GM23338 (cell line): Measurements from ENCODE around the gene EIF2AK3. TPM values are rescaled to one million over a fixed set of nuclear protein-coding genes. Genes with fewer than 3 reads are reported as not detected.
A peak's percentile ranks its signal among the peaks of the same experiment; 100 is the strongest.

ENCODE experiments used
- ATAC-seq: fragments of 200-7000 bp; cut with Tn5 transposase; 3 replicates; pipeline ENCODE4 v1.9.1; 2020
- DNase-seq: peaks from one replicate; pipeline ENCODE4 v3.0.0-alpha.2; 2015; ENCODE audit warnings: low spot score
- H2AFZ ChIP-seq: fragments of 200-600 bp; sonication (generic); 2 replicates; pipeline ENCODE4 v1.8.0; 2016; ENCODE audit warnings: antibody characterized with exemption, mild to moderate bottlenecking, moderate library complexity
- H3F3A ChIP-seq: fragments of 200-600 bp; sonication (generic); replicated peaks from 2 replicates; pipeline ENCODE4 v1.8.0; 2017; ENCODE audit warnings: antibody characterized with exemption, mixed run types, low read depth
- H3K27ac ChIP-seq: fragments of 200-600 bp; sonication (generic); 2 replicates; pipeline ENCODE4 v1.6.1; 2016; ENCODE audit warnings: low read depth
- H3K27me3 ChIP-seq: fragments of 200-600 bp; sonication (generic); 2 replicates; pipeline ENCODE4 v1.8.0; 2016; ENCODE audit warnings: mild to moderate bottlenecking, mixed run types, moderate library complexity; ENCODE audit not compliant: insufficient read depth
- H3K36me3 ChIP-seq: fragments of 200-600 bp; sonication (generic); 2 replicates; pipeline ENCODE4 v1.8.0; 2016; ENCODE audit warnings: mild to moderate bottlenecking; ENCODE audit not compliant: insufficient read depth
- H3K4me1 ChIP-seq: fragments of 200-600 bp; sonication (generic); 2 replicates; pipeline ENCODE4 v1.8.0; 2016; ENCODE audit warnings: mild to moderate bottlenecking, moderate library complexity; ENCODE audit not compliant: insufficient read depth
- H3K4me2 ChIP-seq: fragments of 200-600 bp; sonication (generic); 2 replicates; pipeline ENCODE4 v1.7.1; 2017; ENCODE audit warnings: mixed run types
- H3K4me3 ChIP-seq: fragments of 200-600 bp; sonication (generic); 2 replicates; pipeline ENCODE4 v1.6.1; 2016; ENCODE audit warnings: mixed run types
- H3K79me2 ChIP-seq: fragments of 200-600 bp; sonication (generic); replicated peaks from 2 replicates; pipeline ENCODE4 v1.8.0; 2017; ENCODE audit warnings: mild to moderate bottlenecking; ENCODE audit not compliant: insufficient read depth
- H3K9me2 ChIP-seq: fragments of 200-600 bp; sonication (generic); 2 replicates; pipeline ENCODE4 v1.8.0; 2017; ENCODE audit not compliant: insufficient read depth
- H4K20me1 ChIP-seq: fragments of 200-600 bp; sonication (generic); replicated peaks from 2 replicates; pipeline ENCODE4 v1.8.0; 2017; ENCODE audit warnings: mild to moderate bottlenecking; ENCODE audit not compliant: insufficient read depth
- H3K27ac Mint-ChIP-seq: 2 replicates; pipeline ENCODE4 v1.8.0; 2020; ENCODE audit warnings: inconsistent platforms, mild to moderate bottlenecking, moderate library complexity, mixed read lengths
- H3K27me3 Mint-ChIP-seq: 3 replicates; pipeline ENCODE4 v1.8.0; 2022; ENCODE audit warnings: low read depth, mild to moderate bottlenecking, moderate library complexity, mixed read lengths, inconsistent platforms; ENCODE audit not compliant: insufficient read depth, poor library complexity
- H3K36me3 Mint-ChIP-seq: 3 replicates; pipeline ENCODE4 v1.8.0; 2021; ENCODE audit warnings: low read depth, mild to moderate bottlenecking, inconsistent platforms, moderate library complexity, mixed read lengths
- H3K4me1 Mint-ChIP-seq: 3 replicates; pipeline ENCODE4 v1.8.0; 2020; ENCODE audit warnings: mild to moderate bottlenecking, inconsistent platforms, mixed read lengths
- H3K4me3 Mint-ChIP-seq: 3 replicates; pipeline ENCODE4 v1.8.0; 2021; ENCODE audit warnings: moderate library complexity, mild to moderate bottlenecking, inconsistent platforms, mixed read lengths
- H3K9me3 Mint-ChIP-seq: 3 replicates; pipeline ENCODE4 v1.8.0; 2020; ENCODE audit warnings: moderate library complexity, mild to moderate bottlenecking, inconsistent platforms, mixed read lengths
- CTCF ChIP-seq, 2 experiments: fragments of 200-600 bp in 1 of 2; sonication (generic) in 1 of 2; conservative IDR thresholded peaks; 2 replicates each; pipeline versions ENCODE4 v1.5.1 to v1.6.1; 2016 to 2017; ENCODE audit warnings: antibody characterized with exemption in 2 of 2, low read depth in 2 of 2, mild to moderate bottlenecking in 2 of 2, moderate library complexity in 1 of 2
- EZH2 ChIP-seq: fragments of 200-600 bp; sonication (generic); IDR thresholded peaks from one replicate; pipeline ENCODE4 v1.8.0; 2017; ENCODE audit warnings: antibody characterized with exemption, mild to moderate bottlenecking, low read depth; ENCODE audit not compliant: unreplicated experiment
- STAT1 ChIP-seq: IDR thresholded peaks from one replicate; pipeline ENCODE4 v1.6.1; 2016; ENCODE audit warnings: antibody characterized with exemption; ENCODE audit not compliant: unreplicated experiment
- polyA plus RNA-seq: library from polyadenylated mRNA; unstranded; fragments of >200 nt; fragmentation: Nextera tagmentation; extraction: Ambion mirVana; gene quantifications from 2 replicates; pipeline ENCODE4 v1.2.1, GENCODE V29; 2016
- total RNA-seq: library from RNA; depleted of rRNA; stranded (reverse); fragments of >200 nt; shearing (Covaris generic); gene quantifications from 2 replicates; pipeline ENCODE4 v1.2.3, GENCODE V29; 2014
- TF ChIP-seq, protein P1 (sequence below): IDR thresholded peaks from one replicate; pipeline ENCODE4 v1.6.1; 2018; ENCODE audit warnings: antibody characterized with exemption; ENCODE audit not compliant: unreplicated experiment

EIF2AK3 gene
- total and polyA plus RNA-seq, 2 experiments from 2014 or later: 5.9 to 24.2 TPM

DNA sequence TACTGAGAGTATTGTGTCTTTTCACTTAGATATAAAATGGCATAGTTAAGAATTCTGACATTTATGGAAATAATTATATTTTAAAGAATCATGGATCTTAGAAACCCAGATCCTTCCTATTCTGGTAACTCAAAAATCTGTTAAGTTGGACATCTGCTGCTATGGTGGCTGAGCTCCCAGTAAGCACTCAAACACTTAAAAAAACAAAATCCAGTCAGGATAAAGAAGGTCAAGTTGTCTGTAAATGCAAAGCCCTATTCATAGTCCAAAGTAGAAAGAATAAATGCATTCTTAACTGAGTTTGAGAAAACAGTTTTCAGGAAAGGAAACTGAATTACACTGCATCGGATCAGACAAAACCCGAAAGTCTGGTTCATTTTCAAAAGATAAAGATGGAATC, 35.6 kb downstream of the EIF2AK3 start (continued):
- TF ChIP-seq, protein P1, sequence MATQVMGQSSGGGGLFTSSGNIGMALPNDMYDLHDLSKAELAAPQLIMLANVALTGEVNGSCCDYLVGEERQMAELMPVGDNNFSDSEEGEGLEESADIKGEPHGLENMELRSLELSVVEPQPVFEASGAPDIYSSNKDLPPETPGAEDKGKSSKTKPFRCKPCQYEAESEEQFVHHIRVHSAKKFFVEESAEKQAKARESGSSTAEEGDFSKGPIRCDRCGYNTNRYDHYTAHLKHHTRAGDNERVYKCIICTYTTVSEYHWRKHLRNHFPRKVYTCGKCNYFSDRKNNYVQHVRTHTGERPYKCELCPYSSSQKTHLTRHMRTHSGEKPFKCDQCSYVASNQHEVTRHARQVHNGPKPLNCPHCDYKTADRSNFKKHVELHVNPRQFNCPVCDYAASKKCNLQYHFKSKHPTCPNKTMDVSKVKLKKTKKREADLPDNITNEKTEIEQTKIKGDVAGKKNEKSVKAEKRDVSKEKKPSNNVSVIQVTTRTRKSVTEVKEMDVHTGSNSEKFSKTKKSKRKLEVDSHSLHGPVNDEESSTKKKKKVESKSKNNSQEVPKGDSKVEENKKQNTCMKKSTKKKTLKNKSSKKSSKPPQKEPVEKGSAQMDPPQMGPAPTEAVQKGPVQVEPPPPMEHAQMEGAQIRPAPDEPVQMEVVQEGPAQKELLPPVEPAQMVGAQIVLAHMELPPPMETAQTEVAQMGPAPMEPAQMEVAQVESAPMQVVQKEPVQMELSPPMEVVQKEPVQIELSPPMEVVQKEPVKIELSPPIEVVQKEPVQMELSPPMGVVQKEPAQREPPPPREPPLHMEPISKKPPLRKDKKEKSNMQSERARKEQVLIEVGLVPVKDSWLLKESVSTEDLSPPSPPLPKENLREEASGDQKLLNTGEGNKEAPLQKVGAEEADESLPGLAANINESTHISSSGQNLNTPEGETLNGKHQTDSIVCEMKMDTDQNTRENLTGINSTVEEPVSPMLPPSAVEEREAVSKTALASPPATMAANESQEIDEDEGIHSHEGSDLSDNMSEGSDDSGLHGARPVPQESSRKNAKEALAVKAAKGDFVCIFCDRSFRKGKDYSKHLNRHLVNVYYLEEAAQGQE: no peak
- no peak for TF ChIP-seq EZH2
- no peak for TF ChIP-seq STAT1

DNA sequence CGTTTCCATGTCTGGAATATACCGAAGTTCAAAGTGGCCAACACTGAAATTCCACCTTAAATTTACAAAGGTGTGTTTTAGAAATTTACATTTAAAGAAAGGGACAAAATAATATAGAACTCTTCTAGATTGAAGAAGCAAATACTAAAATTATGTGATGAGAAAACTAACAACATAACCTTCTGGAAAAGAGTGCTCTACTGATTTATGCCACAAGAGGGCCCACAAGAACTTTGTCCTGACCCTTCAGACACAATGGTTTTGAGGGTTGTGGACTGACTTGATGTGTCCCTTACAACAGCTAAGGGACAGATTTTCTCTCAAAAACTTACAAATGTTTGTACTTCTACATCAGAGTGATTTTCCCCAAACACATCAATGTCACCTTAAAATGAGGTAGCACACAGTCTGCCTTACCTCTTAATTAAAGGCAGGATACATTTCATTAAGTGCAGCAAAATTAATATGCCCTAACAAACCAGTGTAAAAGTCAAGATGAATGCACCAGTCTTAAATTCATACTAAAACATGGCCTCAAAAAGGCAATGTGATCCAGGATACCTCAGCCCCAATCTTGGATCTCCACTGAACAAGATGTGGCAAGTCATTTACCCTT, 36.2 kb downstream of the EIF2AK3 start:
- no peak overlapping the region for H2AFZ ChIP-seq
- H3K36me3 ChIP-seq: peaks cover 13% of the 10 kb centered on the region

More for the DNA sequence above, 36.2 kb downstream of the EIF2AK3 start:
- no peaks in the 10 kb centered on the region for H3K27me3 Mint-ChIP-seq
- peak; percentile 75 for ATAC-seq
- TF ChIP-seq, protein P1: no peak
- peak; percentile 89 to 92 for TF ChIP-seq CTCF (conservative IDR thresholded peaks at IDR 0.05; ENCODE audit: low read depth in 2 of 2)
- H3K27ac ChIP-seq: no peak overlapping the region
- no peaks in the 10 kb centered on the region for H4K20me1 ChIP-seq
- H3K4me2 ChIP-seq: no peak overlapping the region
- no peaks in the 10 kb centered on the region for H3K9me2 ChIP-seq
- H3K4me3 Mint-ChIP-seq: no peak overlapping the region
- no peaks in the 10 kb centered on the region for H3K27me3 ChIP-seq
- no peaks in the 10 kb centered on the region for H3K9me3 Mint-ChIP-seq
- peak; percentile 84 for DNase-seq
- no peaks in the 10 kb centered on the region for H3F3A ChIP-seq
- H3K4me1 ChIP-seq: no peaks in the 10 kb centered on the region
- H3K27ac Mint-ChIP-seq: peak overlapping the region; percentile 86
- H3K79me2 ChIP-seq: no peaks in the 10 kb centered on the region
- H3K36me3 Mint-ChIP-seq: peaks cover 31% of the 10 kb centered on the region
- no peaks in the 10 kb centered on the region for H3K4me1 Mint-ChIP-seq
- no peak overlapping the region for H3K4me3 ChIP-seq
